ENCODE measurements around the gene ERCC2.

The ERCC2 gene

GRCh38 chr19:45418802-45419201, 48.4 kb upstream of the ERCC2 start:
- no peaks in the 10 kb centered on the region for H4K20me1 ChIP-seq (ENCODE audit: control insufficient read depth, insufficient read depth, low read depth, low read length)
- H3K27ac ChIP-seq (ENCODE audit: low read depth, low read length), result peak overlapping the region; percentile 72
- H3K4me2 ChIP-seq (ENCODE audit: low read length), result peak overlapping the region; percentile 89
- TF ChIP-seq, protein P1, sequence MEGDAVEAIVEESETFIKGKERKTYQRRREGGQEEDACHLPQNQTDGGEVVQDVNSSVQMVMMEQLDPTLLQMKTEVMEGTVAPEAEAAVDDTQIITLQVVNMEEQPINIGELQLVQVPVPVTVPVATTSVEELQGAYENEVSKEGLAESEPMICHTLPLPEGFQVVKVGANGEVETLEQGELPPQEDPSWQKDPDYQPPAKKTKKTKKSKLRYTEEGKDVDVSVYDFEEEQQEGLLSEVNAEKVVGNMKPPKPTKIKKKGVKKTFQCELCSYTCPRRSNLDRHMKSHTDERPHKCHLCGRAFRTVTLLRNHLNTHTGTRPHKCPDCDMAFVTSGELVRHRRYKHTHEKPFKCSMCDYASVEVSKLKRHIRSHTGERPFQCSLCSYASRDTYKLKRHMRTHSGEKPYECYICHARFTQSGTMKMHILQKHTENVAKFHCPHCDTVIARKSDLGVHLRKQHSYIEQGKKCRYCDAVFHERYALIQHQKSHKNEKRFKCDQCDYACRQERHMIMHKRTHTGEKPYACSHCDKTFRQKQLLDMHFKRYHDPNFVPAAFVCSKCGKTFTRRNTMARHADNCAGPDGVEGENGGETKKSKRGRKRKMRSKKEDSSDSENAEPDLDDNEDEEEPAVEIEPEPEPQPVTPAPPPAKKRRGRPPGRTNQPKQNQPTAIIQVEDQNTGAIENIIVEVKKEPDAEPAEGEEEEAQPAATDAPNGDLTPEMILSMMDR (IDR thresholded peaks at IDR 0.05; ENCODE audit: low read depth, low read length, poor library complexity, severe bottlenecking), result no peak
- no peak for TF ChIP-seq EZH2phosphoT487 (IDR thresholded peaks at IDR 0.05; ENCODE audit: borderline replicate concordance, low read length)
- peaks cover 26% of the 10 kb centered on the region for H3K36me3 ChIP-seq (ENCODE audit: control insufficient read depth, low read length)
- no peaks in the 10 kb centered on the region for H3K9me3 ChIP-seq (ENCODE audit: control insufficient read depth, insufficient read depth, low read length)
- peaks cover 16% of the 10 kb centered on the region for H3K79me2 ChIP-seq (ENCODE audit: control insufficient read depth, low read length)
- H3K27me3 ChIP-seq (ENCODE audit: control insufficient read depth, low read length), result no peaks in the 10 kb centered on the region
- peak overlapping the region; percentile 67 for H3K4me3 ChIP-seq (ENCODE audit: low read length)
- H3K9me2 ChIP-seq (replicated peaks; ENCODE audit: control insufficient read depth, low read length), result no peaks in the 10 kb centered on the region
- peaks cover 2% of the 10 kb centered on the region; the same call in 1 of the 2 replicates for H3F3A ChIP-seq (ENCODE audit: control insufficient read depth, insufficient read depth)
- peaks cover 44% of the 10 kb centered on the region for H3K4me1 ChIP-seq (ENCODE audit: control insufficient read depth, low read length)

GRCh38 chr19:45417151-45417550, 46.8 kb upstream of the ERCC2 start:
- H4K20me1 ChIP-seq (ENCODE audit: control insufficient read depth, insufficient read depth, low read depth, low read length), result no peaks in the 10 kb centered on the region
- H3K36me3 ChIP-seq (ENCODE audit: control insufficient read depth, low read length), result peaks cover 36% of the 10 kb centered on the region
- no peak overlapping the region for H3K27ac ChIP-seq (ENCODE audit: low read depth, low read length)
- H3K9me2 ChIP-seq (replicated peaks; ENCODE audit: control insufficient read depth, low read length), result no peaks in the 10 kb centered on the region
- H3K79me2 ChIP-seq (ENCODE audit: control insufficient read depth, low read length), result peaks cover 8% of the 10 kb centered on the region; the same call in 1 of the 2 replicates
- H3K4me1 ChIP-seq (ENCODE audit: control insufficient read depth, low read length), result peaks cover 33% of the 10 kb centered on the region
- H3K9me3 ChIP-seq (ENCODE audit: control insufficient read depth, insufficient read depth, low read length), result no peaks in the 10 kb centered on the region
- H3K4me2 ChIP-seq (ENCODE audit: low read length), result no peak overlapping the region
- TF ChIP-seq, protein P1 (IDR thresholded peaks at IDR 0.05; ENCODE audit: low read depth, low read length, poor library complexity, severe bottlenecking), result no peak
- TF ChIP-seq EZH2phosphoT487 (IDR thresholded peaks at IDR 0.05; ENCODE audit: borderline replicate concordance, low read length), result no peak
- no peak overlapping the region for H3K4me3 ChIP-seq (ENCODE audit: low read length)
- no peaks in the 10 kb centered on the region for H3K27me3 ChIP-seq (ENCODE audit: control insufficient read depth, low read length)
- peaks cover 2% of the 10 kb centered on the region; the same call in 1 of the 2 replicates for H3F3A ChIP-seq (ENCODE audit: control insufficient read depth, insufficient read depth)

GRCh38 chr19:45414468-45414867, 44.1 kb upstream of the ERCC2 start:
- no peak overlapping the region for H3K4me2 ChIP-seq (ENCODE audit: low read length)
- H3K4me3 ChIP-seq (ENCODE audit: low read length), result no peak overlapping the region
- H3K79me2 ChIP-seq (ENCODE audit: control insufficient read depth, low read length), result peaks cover under 1% of the 10 kb centered on the region
- H3K9me2 ChIP-seq (replicated peaks; ENCODE audit: control insufficient read depth, low read length), result no peaks in the 10 kb centered on the region
- peaks cover 2% of the 10 kb centered on the region; the same call in 1 of the 2 replicates for H3F3A ChIP-seq (ENCODE audit: control insufficient read depth, insufficient read depth)
- peaks cover 38% of the 10 kb centered on the region for H3K36me3 ChIP-seq (ENCODE audit: control insufficient read depth, low read length)
- no peaks in the 10 kb centered on the region for H3K27me3 ChIP-seq (ENCODE audit: control insufficient read depth, low read length)
- H3K9me3 ChIP-seq (ENCODE audit: control insufficient read depth, insufficient read depth, low read length), result no peaks in the 10 kb centered on the region
- peaks cover 12% of the 10 kb centered on the region for H3K4me1 ChIP-seq (ENCODE audit: control insufficient read depth, low read length)
- no peak overlapping the region for H3K27ac ChIP-seq (ENCODE audit: low read depth, low read length)
- H4K20me1 ChIP-seq (ENCODE audit: control insufficient read depth, insufficient read depth, low read depth, low read length), result no peaks in the 10 kb centered on the region
- TF ChIP-seq, protein P1 (IDR thresholded peaks at IDR 0.05; ENCODE audit: low read depth, low read length, poor library complexity, severe bottlenecking), result no peak
- no peak for TF ChIP-seq EZH2phosphoT487 (IDR thresholded peaks at IDR 0.05; ENCODE audit: borderline replicate concordance, low read length)

Measured in DOHH2 (cell line).